GM12878 (cell line): ENCODE data around the gene GRK2. TPM values are rescaled to one million over a fixed set of nuclear protein-coding genes. Genes with fewer than 3 reads are reported as not detected.

Source experiments
- ATAC-seq: fragments of 200-7000 bp; cut with Tn5 transposase; 3 replicates; pipeline ENCODE4 v1.9.1; 2020; ENCODE audit warnings: mild to moderate bottlenecking, moderate library complexity
- BruUV-seq: library from RNA; stranded (reverse); fragments of 400-500 nt; replicated peaks from 2 replicates; lab custom pipeline; 2021; lab: Mats Ljungman, UMichigan
- CTCF ChIA-PET: fragments of 300-600 bp; sonication (Branson Sonifier 250); formaldehyde crosslinking; extraction: SDS; loops from one replicate; lab custom pipeline; 2021; ENCODE audit warnings: inconsistent platforms; lab: Yijun Ruan, JAX
- POLR2A ChIA-PET: fragments of 350-600 bp; formaldehyde crosslinking; extraction: SDS; loops from one replicate; lab custom pipeline; 2021; ENCODE audit warnings: inconsistent platforms; lab: Charles Lee
- RAD21 ChIA-PET: fragments of 300-600 bp; sonication (Branson Sonifier 250); formaldehyde crosslinking; loops from one replicate; lab custom pipeline; 2023; ENCODE audit warnings: antibody characterized with exemption; ENCODE audit not compliant: unreplicated experiment; lab: Charles Lee
- SMC1A ChIA-PET: fragments of 300-600 bp; sonication (Branson Sonifier 250); formaldehyde crosslinking; loops from one replicate; lab custom pipeline; 2023; ENCODE audit not compliant: unreplicated experiment, uncharacterized antibody; lab: Charles Lee
- DNase-seq: peaks from one replicate; pipeline ENCODE4 v3.0.0-alpha.2; 2011; ENCODE audit warnings: low read depth, low spot score
- FAIRE-seq: peaks from 3 replicates; lab custom pipeline; 2011; peaks lifted over from hg19 to GRCh38; lab: Jason Lieb, UNC
- H2AFZ ChIP-seq: 2 replicates; pipeline ENCODE4 v1.6.0; 2011; ENCODE audit warnings: low read depth, low read length, control low read depth; ENCODE audit not compliant: control insufficient read depth
- H3K27ac ChIP-seq: 2 replicates; pipeline ENCODE4 v1.5.1; 2011; ENCODE audit warnings: control low read depth; ENCODE audit not compliant: control insufficient read depth, insufficient read depth
- H3K27me3 ChIP-seq, 2 experiments: replicated peaks in 1 of 2; 2 replicates each; pipeline versions ENCODE4 v1.6.0 to v1.6.1; 2011; ENCODE audit warnings: low read length in 1 of 2; ENCODE audit not compliant: control insufficient read depth in 2 of 2, insufficient read depth in 2 of 2
- H3K36me3 ChIP-seq, 2 experiments: 2 replicates each; pipeline ENCODE4 v1.5.1; 2011; ENCODE audit warnings: low read length in 1 of 2; ENCODE audit not compliant: control insufficient read depth in 2 of 2, insufficient read depth in 2 of 2
- H3K4me1 ChIP-seq: 2 replicates; pipeline ENCODE4 v1.6.1; 2011; ENCODE audit warnings: mild to moderate bottlenecking, low read length, moderate library complexity, mixed read lengths; ENCODE audit not compliant: control insufficient read depth, insufficient read depth
- H3K4me2 ChIP-seq: 2 replicates; pipeline ENCODE4 v1.6.0; 2011; ENCODE audit warnings: control low read depth; ENCODE audit not compliant: control insufficient read depth, insufficient read depth
- H3K4me3 ChIP-seq: fragments of 200-600 bp; sonication (generic); 2 replicates; pipeline ENCODE4 v1.5.1; 2016
- H3K79me2 ChIP-seq: 2 replicates; pipeline ENCODE4 v1.6.0; 2011; ENCODE audit warnings: low read length; ENCODE audit not compliant: control insufficient read depth, insufficient read depth
- H3K9ac ChIP-seq: 2 replicates; pipeline ENCODE4 v1.8.0; 2011; ENCODE audit warnings: low read length, control low read depth, mixed read lengths; ENCODE audit not compliant: control insufficient read depth, insufficient read depth
- H3K9me3 ChIP-seq: replicated peaks from 3 replicates; pipeline ENCODE4 v1.5.1; 2011; ENCODE audit warnings: mild to moderate bottlenecking, low read length; ENCODE audit not compliant: control insufficient read depth, insufficient read depth
- H4K20me1 ChIP-seq: 2 replicates; pipeline ENCODE4 v1.6.0; 2011; ENCODE audit not compliant: control insufficient read depth, insufficient read depth
- BCL3 ChIP-seq: IDR thresholded peaks from 2 replicates; pipeline ENCODE4 v1.6.1; 2011; ENCODE audit warnings: borderline replicate concordance, low read depth, mild to moderate bottlenecking, moderate library complexity, low read length; ENCODE audit not compliant: insufficient read depth, poor library complexity, severe bottlenecking
- CBX3 ChIP-seq: fragments of 200-600 bp; sonication (generic); IDR thresholded peaks from 2 replicates; pipeline ENCODE4 v1.6.1; 2016; ENCODE audit warnings: low read depth, borderline replicate concordance
- CHD1 ChIP-seq: IDR thresholded peaks from 2 replicates; pipeline ENCODE4 v1.6.1; 2012; ENCODE audit warnings: low read depth, low read length, improper control_type of control experiment
- E2F4 ChIP-seq: IDR thresholded peaks from 2 replicates; pipeline ENCODE4 v1.6.1; 2012; ENCODE audit warnings: low read depth, low read length, improper control_type of control experiment
- ESRRA ChIP-seq: IDR thresholded peaks from 2 replicates; pipeline ENCODE4 v1.6.1; 2012; ENCODE audit warnings: mild to moderate bottlenecking, low read length, improper control_type of control experiment
- GABPA ChIP-seq: IDR thresholded peaks from 2 replicates; pipeline ENCODE4 v1.6.1; 2014; ENCODE audit warnings: antibody characterized with exemption, low read depth, mild to moderate bottlenecking, inconsistent platforms
- GATAD2B ChIP-seq: fragments of 450-650 bp; conservative IDR thresholded peaks from 2 replicates; pipeline ENCODE4 v1.6.1; 2017; ENCODE audit warnings: low read depth, mild to moderate bottlenecking, moderate library complexity
- IKZF1 ChIP-seq: fragments of 450-650 bp; conservative IDR thresholded peaks from 2 replicates; pipeline ENCODE4 v1.6.1; 2017; ENCODE audit warnings: antibody characterized with exemption, mild to moderate bottlenecking
- IKZF2 ChIP-seq, 2 experiments: fragments of 450-650 bp; IDR thresholded peaks; 2 replicates each; pipeline ENCODE4 v1.6.1; 2017; ENCODE audit warnings: mild to moderate bottlenecking in 2 of 2, moderate library complexity in 2 of 2
- JUND ChIP-seq: IDR thresholded peaks from 2 replicates; pipeline ENCODE4 v1.6.1; 2012; ENCODE audit warnings: low read depth, mild to moderate bottlenecking, low read length, improper control_type of control experiment, moderate library complexity
- MEF2A ChIP-seq: IDR thresholded peaks from 2 replicates; pipeline ENCODE4 v1.6.1; 2011; ENCODE audit warnings: low read depth, mild to moderate bottlenecking, low read length, moderate library complexity; ENCODE audit not compliant: insufficient read depth
- MEF2B ChIP-seq: fragments of 450-650 bp; IDR thresholded peaks from 2 replicates; pipeline ENCODE4 v1.6.1; 2018; ENCODE audit warnings: mild to moderate bottlenecking, moderate library complexity; ENCODE audit not compliant: partially characterized antibody, poor library complexity, severe bottlenecking
- NBN ChIP-seq: fragments of 450-650 bp; IDR thresholded peaks from 2 replicates; pipeline ENCODE4 v1.6.1; 2016
- NR2C2 ChIP-seq: IDR thresholded peaks from 2 replicates; pipeline ENCODE4 v1.6.1; 2011; ENCODE audit warnings: borderline replicate concordance, low read depth; ENCODE audit not compliant: control insufficient read depth, insufficient read length
- SMC3 ChIP-seq: IDR thresholded peaks from 2 replicates; pipeline ENCODE4 v1.6.1; 2011; ENCODE audit warnings: low read length, improper control_type of control experiment, borderline replicate concordance
- TBL1XR1 ChIP-seq: IDR thresholded peaks from 2 replicates; pipeline ENCODE4 v1.6.1; 2012; ENCODE audit warnings: low read depth, low read length, improper control_type of control experiment
- TCF12 ChIP-seq: IDR thresholded peaks from 2 replicates; pipeline ENCODE4 v1.6.1; 2011; ENCODE audit warnings: low read depth, mild to moderate bottlenecking, low read length
- TCF7 ChIP-seq: IDR thresholded peaks from 2 replicates; pipeline ENCODE4 v1.6.1; 2014; ENCODE audit warnings: antibody characterized with exemption, borderline replicate concordance
- WGBS: methylation state at CpG from one replicate; pipeline ENCODE4 v1.1.6; 2016; ENCODE audit warnings: low lambda C conversion rate; ENCODE audit not compliant: insufficient replicate concordance, insufficient coverage; ENCODE audit errors: missing lambda C conversion rate; 5-methylcytosine and 5-hydroxymethylcytosine counted together
- in situ Hi-C: fragments of 300-500 bp; cut with MboI; formaldehyde crosslinking; loops from 9 replicates; pipeline ENCODE4 v1.14.3; 2018; ENCODE audit warnings: mixed read lengths
- intact Hi-C: fragments of 100-400 bp; cut with micrococcal nuclease; formaldehyde crosslinking; loops from one replicate; pipeline ENCODE4 v1.14.2; 2022; ENCODE audit not compliant: unreplicated experiment
- polyA plus RNA-seq, 11 experiments: library from polyadenylated mRNA; depleted of rRNA in 4 of 11; unstranded in 6 of 11; stranded (reverse) in 5 of 11; fragments of >200 nt; fragmentation: Nextera tagmentation in 4 of 11; fragmentation: Illumina TruSeq in 1 of 11; extraction: Ambion mirVana in 4 of 11; extraction: Trizol in 1 of 11; gene quantifications; 1 replicate in 1 of 11; 2 replicates in 10 of 11; pipeline versions ENCODE4 v1.2.1 to v1.2.3, GENCODE V29; 2011 to 2016; ENCODE audit warnings: inconsistent platforms in 2 of 11, missing spikeins in 2 of 11, low read depth in 1 of 11
- total RNA-seq, 4 experiments: library from RNA; depleted of rRNA in 3 of 4; stranded (reverse); fragments of >200 nt in 3 of 4; fragmentation: Illumina TruSeq in 1 of 4; extraction: Trizol in 1 of 4; gene quantifications; 2 replicates each; pipeline versions ENCODE4 v1.2.1 to v1.2.3, GENCODE V29; 2013 to 2021

The GRK2 gene
- total and polyA plus RNA-seq, 10 of the 15 experiments (the other 5 are each of a cell fraction or from before 2014, with no cell fraction given) = 1.0 to 160 (median 66.1) TPM

- Histone ChIP-seq H3K9ac (peak overlapping the region; percentile 69), H3K4me3 (peak overlapping the region; percentile 57; the same call in 1 of the 2 replicates), H3K9me3 (no peaks in the 10 kb centered on the region), H2AFZ (peak overlapping the region; percentile 28; the same call in 1 of the 2 replicates), H3K79me2 (peaks cover 66% of the 10 kb centered on the region), H3K4me1 (peaks cover 47% of the 10 kb centered on the region), H3K27me3 (no peaks in the 10 kb centered on the region), H4K20me1 (no peaks in the 10 kb centered on the region), H3K36me3 (peaks cover 29 to 58% of the 10 kb centered on the region in 2 experiments), H3K4me2 (peak overlapping the region; percentile 84), H3K27ac (peak overlapping the region; percentile 99)
- BruUV-seq = no TSS peak
- intact Hi-C loops = loop anchor here (1.0 kb wide), 2 partner anchors 9 to 11 kb away; no protein-coding TSS in a partner anchor
- DNase-seq (peak; percentile 66), FAIRE-seq (peak; percentile 86), ATAC-seq (peak; percentile 95)
- SMC1A ChIA-PET = interaction anchor here (0.7 to 1.9 kb wide), 11 partner anchors 9 to 183 kb away, joined by 3 to 9 read pairs (median 4); partner anchors contain the start of genes GRK2 and POLD4
- WGBS = under 1% methylated on average over 24 of the region's 24 CpGs
- CTCF ChIA-PET = interaction anchor here (0.6 to 2.0 kb wide), 10 partner anchors 9 to 224 kb away, joined by 3 to 20 read pairs (median 5); partner anchors contain the start of genes ANKRD13D and GRK2
- in situ Hi-C loops = no loop called here
- RAD21 ChIA-PET = interaction anchor here (0.7 to 1.9 kb wide), 12 partner anchors 8 to 224 kb away, joined by 3 to 14 read pairs (median 4); partner anchors contain the start of genes ANKRD13D and GRK2
- POLR2A ChIA-PET = interaction anchor here (0.5 to 2.6 kb wide), 13 partner anchors 9 to 164 kb away, joined by 3 to 25 read pairs (median 6); partner anchors contain the start of genes ANKRD13D, GRK2 and POLD4
- TF ChIP-seq MEF2A = 0 out of 2 replicates have a peak, but pooled peaks have one; percentile 61
- TF ChIP-seq E2F4 = 0 out of 2 replicates have a peak, but pooled peaks have one; percentile 61
- TF ChIP-seq JUND = no peak
- TF ChIP-seq TCF12 = peak; percentile 94
- peak; percentile 14 for TF ChIP-seq BCL3
- peak; percentile 69; the same call in 1 of the 2 replicates for TF ChIP-seq GATAD2B
- TF ChIP-seq MEF2B = peak; percentile 73
- TF ChIP-seq CBX3 = no peak
- peak; percentile 94 for TF ChIP-seq NBN
- no peak for TF ChIP-seq GABPA
- TF ChIP-seq TCF7 = no peak
- 0 out of 2 replicates have a peak, but pooled peaks have one; percentile 42 for TF ChIP-seq ESRRA
- TF ChIP-seq IKZF2 (IDR thresholded peaks at IDR 0.05) = peak; percentile 94 to 95
- TF ChIP-seq SMC3 = peak; percentile 8; the same call in 1 of the 2 replicates
- TF ChIP-seq NR2C2 = no peak
- no peak for TF ChIP-seq CHD1
- TF ChIP-seq TBL1XR1 = no peak; the same call in 1 of the 2 replicates
- TF ChIP-seq IKZF1 = peak; percentile 97
These were observed 11.1 kb downstream of the GRK2 start for GRCh38 chr11:67277231-67277961.
